IMR-90 (cell line): ENCODE results near the gene KRT3. TPM values are rescaled to one million over a fixed set of nuclear protein-coding genes. Genes with fewer than 3 reads are reported as not detected.

Source experiments
- ATAC-seq: fragments of 200-7000 bp; cut with Tn5 transposase; 2 replicates; pipeline ENCODE4 v1.9.1; 2020; ENCODE audit warnings: low read depth, mild to moderate bottlenecking, moderate library complexity
- BruUV-seq: library from RNA; stranded (reverse); fragments of 400-500 nt; replicated peaks from 2 replicates; lab custom pipeline; 2021; lab: Mats Ljungman, UMichigan
- CTCF ChIA-PET: fragments of 300-600 bp; formaldehyde crosslinking; extraction: SDS; loops from one replicate; lab custom pipeline; 2021; ENCODE audit warnings: antibody characterized with exemption; lab: Yijun Ruan, JAX
- POLR2A ChIA-PET: fragments of 300-600 bp; sonication (Branson Sonifier 250); formaldehyde crosslinking; loops from one replicate; lab custom pipeline; 2022; ENCODE audit warnings: antibody characterized with exemption; ENCODE audit not compliant: unreplicated experiment; lab: Charles Lee
- DNase-seq: peaks from one replicate; pipeline ENCODE4 v3.0.0; 2013
- H2AFZ ChIP-seq: replicated peaks from 2 replicates; pipeline ENCODE3; 2013; ENCODE audit warnings: low read length, mild to moderate bottlenecking; ENCODE audit not compliant: poor library complexity
- H2AK5ac ChIP-seq: 2 replicates; pipeline ENCODE4 v1.6.1; 2013; ENCODE audit warnings: low read depth, low read length, inconsistent platforms
- H2AK9ac ChIP-seq: replicated peaks from 2 replicates; pipeline ENCODE3; 2013; ENCODE audit warnings: mild to moderate bottlenecking, low read depth, low read length, moderate library complexity; ENCODE audit not compliant: poor library complexity
- H2BK120ac ChIP-seq: 2 replicates; pipeline ENCODE4 v1.6.1; 2013; ENCODE audit warnings: low read depth, low read length, inconsistent platforms
- H2BK15ac ChIP-seq: 3 replicates; pipeline ENCODE4 v1.6.1; 2013; ENCODE audit warnings: low read depth, low read length, inconsistent platforms
- H2BK20ac ChIP-seq: 2 replicates; pipeline ENCODE4 v1.6.1; 2013; ENCODE audit warnings: low read depth, mild to moderate bottlenecking, inconsistent platforms, low read length, moderate library complexity
- H2BK5ac ChIP-seq: 2 replicates; pipeline ENCODE4 v1.6.1; 2013; ENCODE audit warnings: mild to moderate bottlenecking, low read depth, low read length, inconsistent platforms; ENCODE audit not compliant: poor library complexity, severe bottlenecking
- H3K14ac ChIP-seq: replicated peaks from 2 replicates; pipeline ENCODE4 v1.6.1; 2013; ENCODE audit warnings: low read depth, low read length, inconsistent platforms
- H3K18ac ChIP-seq: 2 replicates; pipeline ENCODE4 v1.6.1; 2013; ENCODE audit warnings: low read depth, low read length, control low read depth
- H3K23ac ChIP-seq: 2 replicates; pipeline ENCODE4 v1.6.1; 2013; ENCODE audit warnings: low read depth, low read length, inconsistent platforms
- H3K27ac ChIP-seq: 2 replicates; pipeline ENCODE4 v1.5.1; 2013; ENCODE audit warnings: mild to moderate bottlenecking, control low read depth, low read length; ENCODE audit not compliant: insufficient read depth
- H3K27me3 ChIP-seq: 2 replicates; pipeline ENCODE4 v1.6.1; 2013; ENCODE audit warnings: low read length; ENCODE audit not compliant: control insufficient read depth, insufficient read depth
- H3K36me3 ChIP-seq: 2 replicates; pipeline ENCODE4 v1.6.1; 2013; ENCODE audit warnings: low read length, mixed read lengths; ENCODE audit not compliant: control insufficient read depth, insufficient read depth
- H3K4ac ChIP-seq: 2 replicates; pipeline ENCODE4 v1.6.1; 2013; ENCODE audit warnings: low read depth, low read length, inconsistent platforms
- H3K4me1 ChIP-seq: 2 replicates; pipeline ENCODE4 v1.6.1; 2013; ENCODE audit warnings: low read length, mixed read lengths; ENCODE audit not compliant: control insufficient read depth, insufficient read depth
- H3K4me2 ChIP-seq: 2 replicates; pipeline ENCODE4 v1.6.1; 2013; ENCODE audit warnings: low read depth, mild to moderate bottlenecking, control low read depth, low read length, moderate library complexity
- H3K4me3 ChIP-seq: 2 replicates; pipeline ENCODE4 v1.5.1; 2013; ENCODE audit warnings: low read depth, mild to moderate bottlenecking, control low read depth, low read length, moderate library complexity; ENCODE audit not compliant: insufficient read depth
- H3K56ac ChIP-seq: 2 replicates; pipeline ENCODE4 v1.6.1; 2013; ENCODE audit warnings: low read length, inconsistent platforms; ENCODE audit not compliant: insufficient read depth; ENCODE audit errors: extremely low read depth
- H3K79me1 ChIP-seq, 2 experiments: 2 replicates each; pipeline ENCODE4 v1.6.1; 2013; ENCODE audit warnings: low read length in 2 of 2, inconsistent platforms in 1 of 2, low read depth in 1 of 2
- H3K9ac ChIP-seq: 2 replicates; pipeline ENCODE4 v1.6.1; 2013; ENCODE audit warnings: low read depth, low read length, control low read depth
- H3K9me1 ChIP-seq: 2 replicates; pipeline ENCODE4 v1.6.1; 2013; ENCODE audit warnings: low read length, inconsistent platforms; ENCODE audit not compliant: insufficient read depth
- H3K9me3 ChIP-seq: 2 replicates; pipeline ENCODE4 v1.6.1; 2013; ENCODE audit warnings: low read length; ENCODE audit not compliant: control insufficient read depth, insufficient read depth
- H4K20me1 ChIP-seq: 2 replicates; pipeline ENCODE4 v1.6.1; 2013; ENCODE audit warnings: low read length, inconsistent platforms; ENCODE audit not compliant: insufficient read depth
- H4K5ac ChIP-seq: 2 replicates; pipeline ENCODE4 v1.6.1; 2013; ENCODE audit warnings: mild to moderate bottlenecking, low read depth, low read length, control low read depth
- H4K8ac ChIP-seq, 2 experiments: 2 replicates each; pipeline ENCODE4 v1.6.1; 2013; ENCODE audit warnings: low read depth in 2 of 2, low read length in 2 of 2, control low read depth in 1 of 2, inconsistent platforms in 1 of 2
- H4K91ac ChIP-seq: 2 replicates; pipeline ENCODE4 v1.6.1; 2013; ENCODE audit warnings: low read depth, low read length, inconsistent platforms; ENCODE audit not compliant: insufficient read depth
- BHLHE40 ChIP-seq: fragments of 150-350 bp; IDR thresholded peaks from 2 replicates; pipeline ENCODE4 v1.6.1; 2016; ENCODE audit warnings: mild to moderate bottlenecking, low read depth, low read length
- CEBPB ChIP-seq: IDR thresholded peaks from 2 replicates; pipeline ENCODE4 v1.6.1; 2012; ENCODE audit warnings: low read depth, low read length, improper control_type of control experiment
- CHD1 ChIP-seq: IDR thresholded peaks from 2 replicates; pipeline ENCODE4 v1.6.1; 2012; ENCODE audit warnings: low read depth, low read length, improper control_type of control experiment
- FOS ChIP-seq: fragments of 150-350 bp; IDR thresholded peaks from 2 replicates; pipeline ENCODE4 v1.6.1; 2016; ENCODE audit warnings: low read depth, low read length
- MAFK ChIP-seq: IDR thresholded peaks from 2 replicates; pipeline ENCODE4 v1.6.1; 2012; ENCODE audit warnings: low read depth, low read length, improper control_type of control experiment
- MAZ ChIP-seq: IDR thresholded peaks from 2 replicates; pipeline ENCODE4 v1.6.1; 2012; ENCODE audit warnings: low read depth, mild to moderate bottlenecking, low read length, improper control_type of control experiment, moderate library complexity, borderline replicate concordance
- MXI1 ChIP-seq: IDR thresholded peaks from 2 replicates; pipeline ENCODE4 v1.6.1; 2012; ENCODE audit warnings: low read depth, mild to moderate bottlenecking, low read length, moderate library complexity, borderline replicate concordance
- POLR2A ChIP-seq: IDR thresholded peaks from 2 replicates; pipeline ENCODE4 v1.6.1; 2012; ENCODE audit warnings: mild to moderate bottlenecking, low read depth, low read length
- RAD21 ChIP-seq: IDR thresholded peaks from 2 replicates; pipeline ENCODE4 v1.6.1; 2012; ENCODE audit warnings: low read length, improper control_type of control experiment
- RCOR1 ChIP-seq: IDR thresholded peaks from 2 replicates; pipeline ENCODE4 v1.6.1; 2012; ENCODE audit warnings: mild to moderate bottlenecking, low read length, improper control_type of control experiment; ENCODE audit not compliant: insufficient replicate concordance
- RFX5 ChIP-seq: IDR thresholded peaks from 2 replicates; pipeline ENCODE4 v1.8.0; 2012; ENCODE audit warnings: low read depth, mild to moderate bottlenecking, low read length, moderate library complexity
- SMC3 ChIP-seq: fragments of 150-350 bp; IDR thresholded peaks from 2 replicates; pipeline ENCODE4 v1.6.1; 2016; ENCODE audit warnings: low read depth, mild to moderate bottlenecking, antibody characterized with exemption, low read length, moderate library complexity
- USF2 ChIP-seq: fragments of 150-350 bp; IDR thresholded peaks from 2 replicates; pipeline ENCODE4 v1.6.1; 2017; ENCODE audit warnings: mild to moderate bottlenecking, antibody characterized with exemption, low read length, low read depth
- WGBS, 2 experiments: methylation state at CpG; one replicate each; pipeline versions ENCODE4 v1.1.5 to v1.1.7; 2013; ENCODE audit warnings: missing lambda C conversion rate in 2 of 2; ENCODE audit not compliant: insufficient read length in 1 of 2; ENCODE audit errors: extremely low coverage in 2 of 2; 5-methylcytosine and 5-hydroxymethylcytosine counted together
- dilution Hi-C: fragments of 300-500 bp; cut with HindIII; formaldehyde crosslinking; loops from one replicate; pipeline ENCODE4 v1.14.3; 2018; ENCODE audit warnings: low sequenced_read_pairs; ENCODE audit not compliant: unreplicated experiment
- in situ Hi-C: fragments of 300-500 bp; cut with MboI; formaldehyde crosslinking; loops from 3 replicates; pipeline ENCODE4 v1.14.3; 2019; ENCODE audit warnings: low sequenced_read_pairs, inconsistent platforms, mixed read lengths
- intact Hi-C: fragments of 100-400 bp; cut with micrococcal nuclease; formaldehyde crosslinking; loops from 2 replicates; pipeline ENCODE4 v1.10.0; 2022
- polyA plus RNA-seq, 3 experiments: library from polyadenylated mRNA; depleted of rRNA; stranded (reverse); fragments of >200 nt; gene quantifications; 2 replicates each; pipeline ENCODE4 v1.2.3, GENCODE V29; 2012; ENCODE audit warnings: low replicate concordance in 1 of 3
- total RNA-seq: library from RNA; depleted of rRNA; stranded (reverse); fragments of >200 nt; gene quantifications from 2 replicates; pipeline ENCODE4 v1.2.3, GENCODE V29; 2012
- TF ChIP-seq, protein P1 (sequence below): conservative IDR thresholded peaks from 2 replicates; pipeline ENCODE4 v1.5.1; 2012; ENCODE audit warnings: mild to moderate bottlenecking, low read depth, low read length, improper control_type of control experiment
- TF ChIP-seq, protein P2 (sequence below): fragments of 150-350 bp; IDR thresholded peaks from 2 replicates; pipeline ENCODE4 v1.6.1; 2016; ENCODE audit warnings: low read depth, mild to moderate bottlenecking, low read length, moderate library complexity, borderline replicate concordance

KRT3 gene
- total and polyA plus RNA-seq, 2 of the 4 experiments (the other 2 are of a cell fraction), result not detected

- H4K91ac ChIP-seq, result no peak overlapping the region
- WGBS, 2 experiments, result 67% methylated on average over 8 of the region's 16 CpGs; no CpG with 5 or more reads in 1 of the 2 experiments
- dilution Hi-C loops (no loop called here), intact Hi-C loops (no loop called here), in situ Hi-C loops (no loop called here)
- H3K27ac ChIP-seq, result no peak overlapping the region
- peaks cover 34% of the 10 kb centered on the region for H3K27me3 ChIP-seq
- H2AK5ac ChIP-seq, result no peak overlapping the region
- POLR2A ChIA-PET, result no interaction called here
- no peak overlapping the region for H3K9ac ChIP-seq
- no peak overlapping the region for H4K8ac ChIP-seq
- no peaks in the 10 kb centered on the region; the same call in 1 of the 2 replicates for H4K20me1 ChIP-seq
- no peak overlapping the region for H4K5ac ChIP-seq
- H2AFZ ChIP-seq, result no peak overlapping the region
- H3K36me3 ChIP-seq, result no peaks in the 10 kb centered on the region
- TF ChIP-seq MAZ, result no peak
- TF ChIP-seq RCOR1, result no peak
- TF ChIP-seq, protein P1, sequence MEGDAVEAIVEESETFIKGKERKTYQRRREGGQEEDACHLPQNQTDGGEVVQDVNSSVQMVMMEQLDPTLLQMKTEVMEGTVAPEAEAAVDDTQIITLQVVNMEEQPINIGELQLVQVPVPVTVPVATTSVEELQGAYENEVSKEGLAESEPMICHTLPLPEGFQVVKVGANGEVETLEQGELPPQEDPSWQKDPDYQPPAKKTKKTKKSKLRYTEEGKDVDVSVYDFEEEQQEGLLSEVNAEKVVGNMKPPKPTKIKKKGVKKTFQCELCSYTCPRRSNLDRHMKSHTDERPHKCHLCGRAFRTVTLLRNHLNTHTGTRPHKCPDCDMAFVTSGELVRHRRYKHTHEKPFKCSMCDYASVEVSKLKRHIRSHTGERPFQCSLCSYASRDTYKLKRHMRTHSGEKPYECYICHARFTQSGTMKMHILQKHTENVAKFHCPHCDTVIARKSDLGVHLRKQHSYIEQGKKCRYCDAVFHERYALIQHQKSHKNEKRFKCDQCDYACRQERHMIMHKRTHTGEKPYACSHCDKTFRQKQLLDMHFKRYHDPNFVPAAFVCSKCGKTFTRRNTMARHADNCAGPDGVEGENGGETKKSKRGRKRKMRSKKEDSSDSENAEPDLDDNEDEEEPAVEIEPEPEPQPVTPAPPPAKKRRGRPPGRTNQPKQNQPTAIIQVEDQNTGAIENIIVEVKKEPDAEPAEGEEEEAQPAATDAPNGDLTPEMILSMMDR, result no peak
- no peak for TF ChIP-seq POLR2A
- no peak for TF ChIP-seq CEBPB
- no peak for TF ChIP-seq FOS
- no peak for TF ChIP-seq SMC3
- TF ChIP-seq, protein P2, sequence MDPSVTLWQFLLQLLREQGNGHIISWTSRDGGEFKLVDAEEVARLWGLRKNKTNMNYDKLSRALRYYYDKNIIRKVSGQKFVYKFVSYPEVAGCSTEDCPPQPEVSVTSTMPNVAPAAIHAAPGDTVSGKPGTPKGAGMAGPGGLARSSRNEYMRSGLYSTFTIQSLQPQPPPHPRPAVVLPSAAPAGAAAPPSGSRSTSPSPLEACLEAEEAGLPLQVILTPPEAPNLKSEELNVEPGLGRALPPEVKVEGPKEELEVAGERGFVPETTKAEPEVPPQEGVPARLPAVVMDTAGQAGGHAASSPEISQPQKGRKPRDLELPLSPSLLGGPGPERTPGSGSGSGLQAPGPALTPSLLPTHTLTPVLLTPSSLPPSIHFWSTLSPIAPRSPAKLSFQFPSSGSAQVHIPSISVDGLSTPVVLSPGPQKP, result no peak
- no peak for TF ChIP-seq RFX5
- TF ChIP-seq RAD21, result no peak
- TF ChIP-seq MAFK, result no peak
- TF ChIP-seq MXI1, result no peak
- TF ChIP-seq CHD1, result no peak
- TF ChIP-seq USF2, result no peak
- no peak for TF ChIP-seq BHLHE40
- no peak overlapping the region; the same call in 1 of the 2 replicates for H2BK120ac ChIP-seq
- no peak overlapping the region for H3K23ac ChIP-seq
- BruUV-seq, result no TSS peak
- H2BK5ac ChIP-seq, result no peak overlapping the region
- CTCF ChIA-PET, result interaction anchor here (0.6 kb wide), 1 partner anchor 44 kb away, joined by 5 read pairs; no protein-coding TSS in a partner anchor
- no peak overlapping the region for H3K4ac ChIP-seq
- no peak overlapping the region for H3K56ac ChIP-seq
- no peak overlapping the region for H2AK9ac ChIP-seq
- no peak overlapping the region for H3K4me3 ChIP-seq
- H3K4me2 ChIP-seq, result no peak overlapping the region
- no peak for DNase-seq
- no peak for ATAC-seq
- no peak overlapping the region for H2BK15ac ChIP-seq
- H3K14ac ChIP-seq, result no peak overlapping the region
- no peaks in the 10 kb centered on the region; the same call in 1 of the 2 replicates for H3K9me1 ChIP-seq
- no peaks in the 10 kb centered on the region for H3K79me1 ChIP-seq
- 0 out of 2 replicates have a peak, but pooled peaks cover 2% of the 10 kb centered on the region for H3K4me1 ChIP-seq
- 0 out of 2 replicates have a peak overlapping the region, but pooled peaks have one; percentile 1 for H2BK20ac ChIP-seq
- no peak overlapping the region for H3K18ac ChIP-seq
- H3K9me3 ChIP-seq, result no peaks in the 10 kb centered on the region
Observed at GRCh38 chr12:52822771-52823510, 27.0 kb upstream of the KRT3 start.
